IMR-90 (cell line): ENCODE measurements around the gene ZKSCAN1. TPM values are rescaled to one million over a fixed set of nuclear protein-coding genes. Genes with fewer than 3 reads are reported as not detected.

Experiments
- NFE2L2 ChIP-seq: fragments of 150-350 bp; IDR thresholded peaks from 2 replicates; pipeline ENCODE4 v1.6.1; 2016; ENCODE audit warnings: low read depth, mild to moderate bottlenecking, low read length
- RFX5 ChIP-seq: IDR thresholded peaks from 2 replicates; pipeline ENCODE4 v1.8.0; 2012; ENCODE audit warnings: low read depth, mild to moderate bottlenecking, low read length, moderate library complexity
- SMC3 ChIP-seq: fragments of 150-350 bp; IDR thresholded peaks from 2 replicates; pipeline ENCODE4 v1.6.1; 2016; ENCODE audit warnings: low read depth, mild to moderate bottlenecking, antibody characterized with exemption, low read length, moderate library complexity
- polyA plus RNA-seq, 3 experiments: library from polyadenylated mRNA; depleted of rRNA; stranded (reverse); fragments of >200 nt; gene quantifications; 2 replicates each; pipeline ENCODE4 v1.2.3, GENCODE V29; 2012; ENCODE audit warnings: low replicate concordance in 1 of 3
- total RNA-seq: library from RNA; depleted of rRNA; stranded (reverse); fragments of >200 nt; gene quantifications from 2 replicates; pipeline ENCODE4 v1.2.3, GENCODE V29; 2012
- TF ChIP-seq, protein P1 (sequence below): fragments of 150-350 bp; IDR thresholded peaks from 2 replicates; pipeline ENCODE4 v1.6.1; 2017; ENCODE audit warnings: mild to moderate bottlenecking, antibody characterized with exemption, low read length, low read depth

Gene ZKSCAN1
- total and polyA plus RNA-seq, 2 of the 4 experiments (the other 2 are of a cell fraction) = 13.7 to 40.7 TPM

GRCh38 chr7:100088095-100088620 lies 72.8 kb downstream of the ZKSCAN1 start (continued):
- TF ChIP-seq SMC3 = no peak
- TF ChIP-seq, protein P1, sequence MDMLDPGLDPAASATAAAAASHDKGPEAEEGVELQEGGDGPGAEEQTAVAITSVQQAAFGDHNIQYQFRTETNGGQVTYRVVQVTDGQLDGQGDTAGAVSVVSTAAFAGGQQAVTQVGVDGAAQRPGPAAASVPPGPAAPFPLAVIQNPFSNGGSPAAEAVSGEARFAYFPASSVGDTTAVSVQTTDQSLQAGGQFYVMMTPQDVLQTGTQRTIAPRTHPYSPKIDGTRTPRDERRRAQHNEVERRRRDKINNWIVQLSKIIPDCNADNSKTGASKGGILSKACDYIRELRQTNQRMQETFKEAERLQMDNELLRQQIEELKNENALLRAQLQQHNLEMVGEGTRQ = no peak
- TF ChIP-seq RFX5 = no peak
- TF ChIP-seq NFE2L2 = no peak
